RWPE1 (cell line): ENCODE data around the gene GPHN.

Experiments used
- CTCF ChIA-PET: fragments of 350-600 bp; sonication (Branson Sonifier 250); formaldehyde crosslinking; extraction: SDS; loops from one replicate; lab custom pipeline; 2021; lab: Yijun Ruan, JAX
- POLR2A ChIA-PET: fragments of 400-600 bp; formaldehyde crosslinking; extraction: SDS; loops from one replicate; lab custom pipeline; 2020; ENCODE audit warnings: antibody characterized with exemption; ENCODE audit not compliant: low non-redundant PET; lab: Yijun Ruan, JAX
- DNase-seq: peaks from one replicate; pipeline ENCODE4 v3.0.0; 2012; ENCODE audit warnings: low spot score
- H3K27ac ChIP-seq: fragments of 450-650 bp; 2 replicates; pipeline ENCODE4 v1.5.1; 2017
- TF ChIP-seq, protein P1 (sequence below): fragments of 450-650 bp; conservative IDR thresholded peaks from 2 replicates; pipeline ENCODE4 v1.5.1; 2017; ENCODE audit warnings: low read depth, mild to moderate bottlenecking

Gene GPHN

GRCh38 chr14:66802962-66803361 is 295.0 kb downstream of the GPHN start:
- DNase-seq, result no peak
- ChIA-PET POLR2A (no interaction called here), CTCF (interaction anchor here (0.7 kb wide), 1 partner anchor 1732 kb away, joined by 3 read pairs; no protein-coding TSS in a partner anchor)
- TF ChIP-seq, protein P1, sequence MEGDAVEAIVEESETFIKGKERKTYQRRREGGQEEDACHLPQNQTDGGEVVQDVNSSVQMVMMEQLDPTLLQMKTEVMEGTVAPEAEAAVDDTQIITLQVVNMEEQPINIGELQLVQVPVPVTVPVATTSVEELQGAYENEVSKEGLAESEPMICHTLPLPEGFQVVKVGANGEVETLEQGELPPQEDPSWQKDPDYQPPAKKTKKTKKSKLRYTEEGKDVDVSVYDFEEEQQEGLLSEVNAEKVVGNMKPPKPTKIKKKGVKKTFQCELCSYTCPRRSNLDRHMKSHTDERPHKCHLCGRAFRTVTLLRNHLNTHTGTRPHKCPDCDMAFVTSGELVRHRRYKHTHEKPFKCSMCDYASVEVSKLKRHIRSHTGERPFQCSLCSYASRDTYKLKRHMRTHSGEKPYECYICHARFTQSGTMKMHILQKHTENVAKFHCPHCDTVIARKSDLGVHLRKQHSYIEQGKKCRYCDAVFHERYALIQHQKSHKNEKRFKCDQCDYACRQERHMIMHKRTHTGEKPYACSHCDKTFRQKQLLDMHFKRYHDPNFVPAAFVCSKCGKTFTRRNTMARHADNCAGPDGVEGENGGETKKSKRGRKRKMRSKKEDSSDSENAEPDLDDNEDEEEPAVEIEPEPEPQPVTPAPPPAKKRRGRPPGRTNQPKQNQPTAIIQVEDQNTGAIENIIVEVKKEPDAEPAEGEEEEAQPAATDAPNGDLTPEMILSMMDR, result no peak
- no peak overlapping the region for H3K27ac ChIP-seq

DNA sequence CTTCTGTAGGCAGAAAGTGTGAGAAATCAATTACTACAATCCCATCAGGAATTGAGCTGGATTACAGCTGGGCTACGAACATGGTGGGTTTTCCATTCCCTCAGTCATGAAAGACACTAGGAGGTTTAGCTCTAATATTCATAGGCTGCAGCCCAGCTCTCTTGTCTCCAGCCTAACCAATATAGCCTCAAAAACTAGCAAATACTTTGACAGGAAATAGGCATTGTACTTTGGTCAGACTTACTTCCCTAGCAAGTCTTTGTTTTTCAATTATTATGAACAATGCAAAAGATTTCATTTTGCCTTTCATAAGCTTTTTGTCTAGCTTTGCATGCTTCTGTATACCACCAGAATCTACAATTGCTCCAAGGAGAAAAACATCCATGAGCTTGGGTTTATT is 296.2 kb downstream of the GPHN start:
- TF ChIP-seq, protein P1, result no peak
- POLR2A ChIA-PET, result no interaction called here
- CTCF ChIA-PET, result no interaction called here
- H3K27ac ChIP-seq, result no peak overlapping the region
- no peak for DNase-seq

DNA sequence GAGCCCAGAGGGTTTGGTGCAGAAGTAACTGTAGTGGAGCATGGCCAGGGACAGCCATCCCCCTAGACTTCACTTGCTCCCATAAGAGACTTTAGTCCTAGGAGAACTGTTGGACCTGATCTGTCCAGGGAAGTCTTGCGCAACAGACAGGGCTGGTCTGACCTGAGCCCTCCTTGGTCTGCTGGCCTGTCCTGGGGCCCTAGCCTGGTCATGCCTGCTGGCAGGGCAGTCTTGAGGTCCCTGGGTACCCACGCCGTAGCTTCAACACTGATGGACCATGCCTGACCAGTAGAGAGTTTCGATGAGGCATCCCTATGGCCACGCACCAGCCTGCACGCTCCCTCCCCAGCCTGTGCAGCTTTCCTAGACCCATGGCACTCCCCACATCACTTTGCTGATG is 305.7 kb downstream of the GPHN start:
- no peak for DNase-seq
- TF ChIP-seq, protein P1, result no peak
- no peak overlapping the region for H3K27ac ChIP-seq
- ChIA-PET POLR2A (no interaction called here), CTCF (interaction anchor here (0.6 kb wide), 1 partner anchor 161 kb away, joined by 4 read pairs; no protein-coding TSS in a partner anchor)

GRCh38 chr14:66815687-66816086 is 307.7 kb downstream of the GPHN start:
- no peak overlapping the region for H3K27ac ChIP-seq
- TF ChIP-seq, protein P1, result no peak
- ChIA-PET CTCF (interaction anchor here (0.6 kb wide), 1 partner anchor 27 kb away, joined by 3 read pairs; no protein-coding TSS in a partner anchor), POLR2A (no interaction called here)
- DNase-seq, result no peak

DNA sequence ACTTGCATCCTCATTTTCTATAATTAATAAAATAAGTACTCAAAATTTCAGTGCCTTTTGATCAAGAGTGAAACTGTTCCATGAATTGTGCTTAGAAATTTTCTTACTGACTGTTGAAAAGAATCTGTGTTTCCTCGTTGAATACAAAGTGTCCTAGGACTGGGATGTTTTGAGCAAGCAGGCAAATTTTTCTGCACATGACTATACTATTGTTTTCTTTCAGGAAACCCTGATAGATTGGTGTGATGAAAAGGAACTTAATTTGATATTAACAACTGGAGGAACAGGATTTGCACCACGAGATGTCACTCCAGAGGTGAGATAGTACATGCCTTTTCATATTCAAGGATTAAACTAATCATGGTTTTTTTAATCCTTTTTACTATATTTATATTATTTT is 316.3 kb downstream of the GPHN start:
- no peak for DNase-seq
- TF ChIP-seq, protein P1, result no peak
- POLR2A ChIA-PET, result no interaction called here
- no peak overlapping the region for H3K27ac ChIP-seq
- CTCF ChIA-PET, result no interaction called here

DNA sequence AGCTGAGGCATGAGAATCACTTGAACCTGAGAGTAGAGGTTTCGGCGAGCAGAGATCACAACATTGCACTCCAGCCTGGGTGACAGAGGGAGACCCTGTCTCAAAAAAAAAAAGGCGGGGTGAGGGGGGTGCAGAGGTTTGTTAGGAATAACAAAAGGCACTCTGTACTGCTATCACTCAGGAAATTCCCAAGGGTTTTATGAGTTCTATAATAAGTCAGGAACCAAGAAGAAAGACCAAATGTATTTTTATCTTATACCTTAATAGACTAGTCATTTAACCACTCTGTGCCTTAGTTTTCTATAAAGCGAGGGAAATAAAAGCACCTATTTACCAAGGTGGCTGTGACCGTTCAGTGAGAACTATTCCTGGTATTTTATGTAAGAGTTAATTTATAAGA is 319.2 kb downstream of the GPHN start:
- DNase-seq, result no peak
- POLR2A ChIA-PET, result no interaction called here
- no peak overlapping the region for H3K27ac ChIP-seq
- TF ChIP-seq, protein P1, result no peak
- CTCF ChIA-PET, result no interaction called here
